OCI-M1 (cell line): Measurements from ENCODE around the gene LRP1B.

ENCODE experiments used
- DNase-seq: peaks from one replicate; lab custom pipeline; 2025; lab: John Stamatoyannopoulos, UW

Gene LRP1B

GRCh38 chr2:141947396-141948114 is 183.3 kb downstream of the LRP1B start:
- DNase-seq, result no peak

- peak; percentile 10 for DNase-seq
Measured at GRCh38 chr2:141946016-141946415, 184.8 kb downstream of the LRP1B start.

GRCh38 chr2:141943918-141944317 is 186.9 kb downstream of the LRP1B start:
- DNase-seq, result no peak

- peak; percentile 35 for DNase-seq
Measured at GRCh38 chr2:141942006-141942789, 188.6 kb downstream of the LRP1B start.

GRCh38 chr2:141941210-141941714 is 189.6 kb downstream of the LRP1B start:
- no peak for DNase-seq

- DNase-seq, result no peak
Measured at GRCh38 chr2:141940709-141941108, 190.1 kb downstream of the LRP1B start.

- DNase-seq, result peak; percentile 30
Measured at GRCh38 chr2:141933226-141933625, 197.6 kb downstream of the LRP1B start.

- DNase-seq, result no peak
Measured at GRCh38 chr2:141932261-141932660, 198.6 kb downstream of the LRP1B start.

GRCh38 chr2:141931797-141932196 is 199.0 kb downstream of the LRP1B start:
- DNase-seq, result peak; percentile 11

GRCh38 chr2:141930803-141931202 is 200.0 kb downstream of the LRP1B start:
- no peak for DNase-seq

- DNase-seq, result no peak
Measured at GRCh38 chr2:141929331-141930252, 201.2 kb downstream of the LRP1B start.

GRCh38 chr2:141928476-141928875 is 202.3 kb downstream of the LRP1B start:
- no peak for DNase-seq

- DNase-seq, result no peak
Measured at GRCh38 chr2:141927536-141927935, 203.3 kb downstream of the LRP1B start.

- DNase-seq, result no peak
Measured at GRCh38 chr2:141925511-141925910, 205.3 kb downstream of the LRP1B start.

- no peak for DNase-seq
Measured at GRCh38 chr2:141923657-141924056, 207.2 kb downstream of the LRP1B start.

- peak; percentile 80 for DNase-seq
Measured at GRCh38 chr2:141911485-141912066, 219.2 kb downstream of the LRP1B start.

- DNase-seq, result no peak
Measured at GRCh38 chr2:141906678-141907077, 224.1 kb downstream of the LRP1B start.

GRCh38 chr2:141900826-141901225 is 230.0 kb downstream of the LRP1B start:
- DNase-seq, result no peak

GRCh38 chr2:141899740-141900139 is 231.1 kb downstream of the LRP1B start:
- no peak for DNase-seq

- no peak for DNase-seq
Measured at GRCh38 chr2:141889788-141890187, 241.0 kb downstream of the LRP1B start.

- no peak for DNase-seq
Measured at GRCh38 chr2:141888987-141889555, 241.7 kb downstream of the LRP1B start.
